ENCODE measurements around the gene NAT8L. TPM values are rescaled to one million over a fixed set of nuclear protein-coding genes. Genes with fewer than 3 reads are reported as not detected.

The NAT8L gene
- total and polyA plus RNA-seq, 2 of the 13 experiments (the other 11 are each of a cell fraction or from before 2014, with no cell fraction given): 2.2 to 3.3 TPM

GRCh38 chr4:2082118-2082517 lies 23.0 kb downstream of the NAT8L start (continued):
- no peak for TF ChIP-seq ATF6 (CRISPR knock-in tag; conservative IDR thresholded peaks at IDR 0.05)
- no peak for TF ChIP-seq IKZF1 (IDR thresholded peaks at IDR 0.05)
- TF ChIP-seq DDIT3 (CRISPR knock-in tag; IDR thresholded peaks at IDR 0.05): no peak
- TF ChIP-seq ZHX1 (CRISPR knock-in tag; IDR thresholded peaks at IDR 0.05; ENCODE audit: low read depth): no peak
- no peak for TF ChIP-seq DZIP1 (CRISPR knock-in tag; IDR thresholded peaks at IDR 0.05)
- TF ChIP-seq ZNF441 (CRISPR knock-in tag; IDR thresholded peaks at IDR 0.05; ENCODE audit: borderline replicate concordance): no peak
- TF ChIP-seq ISX (CRISPR knock-in tag; conservative IDR thresholded peaks at IDR 0.05): no peak
